Body of pancreas (tissue), 4 donors: Measurements from ENCODE around the gene C8B. TPM values are rescaled to one million over a fixed set of nuclear protein-coding genes. Genes with fewer than 3 reads are reported as not detected.

Experiments
- ATAC-seq: fragments of 150-250 bp; one replicate; pipeline ENCODE4 v1.9.1; 2016
- DNase-seq, 4 donors: peaks; one replicate each; pipeline ENCODE4 v3.0.0-alpha.2; 2019
- H3K27ac ChIP-seq, 4 donors: fragments of 200-600 bp; sonication (generic); 1 replicate in 3 of 4; 2 replicates in 1 of 4; pipeline versions ENCODE4 v1.5.1 to v1.6.1; 2016 to 2019; ENCODE audit warnings: mild to moderate bottlenecking in 1 of 4, mixed read lengths in 1 of 4, moderate library complexity in 1 of 4
- H3K27me3 ChIP-seq, 2 donors: fragments of 200-600 bp; sonication (generic); one replicate each; pipeline ENCODE4 v1.6.0; 2016; ENCODE audit warnings: mild to moderate bottlenecking in 1 of 2
- H3K36me3 ChIP-seq, 2 donors: fragments of 200-600 bp; sonication (generic); replicated peaks in 1 of 2; 2 replicates each; pipeline ENCODE4 v1.5.1; 2016; ENCODE audit warnings: low read depth in 2 of 2; ENCODE audit not compliant: insufficient read depth in 1 of 2
- H3K4me1 ChIP-seq: fragments of 200-600 bp; sonication (generic); one replicate; pipeline ENCODE4 v1.6.0; 2016
- H3K4me3 ChIP-seq, 2 donors: fragments of 200-600 bp; sonication (generic); 1 replicate in 1 of 2; 2 replicates in 1 of 2; pipeline ENCODE4 v1.5.1; 2016 to 2019
- H3K9me3 ChIP-seq, 3 donors: fragments of 200-600 bp; sonication (generic); 1 replicate in 2 of 3; 2 replicates in 1 of 3; pipeline ENCODE4 v1.5.1; 2016
- POLR2A ChIP-seq, 3 donors: fragments of 450-650 bp; IDR thresholded peaks; one replicate each; pipeline ENCODE4 v1.6.1; 2016; ENCODE audit warnings: antibody characterized with exemption in 3 of 3, mild to moderate bottlenecking in 2 of 3
- WGBS, 2 donors: methylation state at CpG; one replicate each; pipeline ENCODE4 v1.1.5; 2017; 5-methylcytosine and 5-hydroxymethylcytosine counted together
- intact Hi-C: fragments of 100-400 bp; cut with DNase I; formaldehyde crosslinking; loops from one replicate; pipeline ENCODE4 v1.15.1; 2023
- total RNA-seq, 2 donors: library from RNA; depleted of rRNA; stranded (reverse); fragments of >200 nt; gene quantifications; one replicate each; pipeline ENCODE4 v1.1.0, GENCODE V29; 2016
- TF ChIP-seq, protein P1 (sequence below), 7 experiments: fragments of 450-650 bp in 4 of 7; fragments of 200-600 bp in 3 of 7; sonication (generic) in 3 of 7; IDR thresholded peaks; one replicate each; pipeline ENCODE4 v1.5.1; 2016 to 2019; ENCODE audit warnings: antibody characterized with exemption in 7 of 7

Gene C8B
- not detected for total RNA-seq

DNA sequence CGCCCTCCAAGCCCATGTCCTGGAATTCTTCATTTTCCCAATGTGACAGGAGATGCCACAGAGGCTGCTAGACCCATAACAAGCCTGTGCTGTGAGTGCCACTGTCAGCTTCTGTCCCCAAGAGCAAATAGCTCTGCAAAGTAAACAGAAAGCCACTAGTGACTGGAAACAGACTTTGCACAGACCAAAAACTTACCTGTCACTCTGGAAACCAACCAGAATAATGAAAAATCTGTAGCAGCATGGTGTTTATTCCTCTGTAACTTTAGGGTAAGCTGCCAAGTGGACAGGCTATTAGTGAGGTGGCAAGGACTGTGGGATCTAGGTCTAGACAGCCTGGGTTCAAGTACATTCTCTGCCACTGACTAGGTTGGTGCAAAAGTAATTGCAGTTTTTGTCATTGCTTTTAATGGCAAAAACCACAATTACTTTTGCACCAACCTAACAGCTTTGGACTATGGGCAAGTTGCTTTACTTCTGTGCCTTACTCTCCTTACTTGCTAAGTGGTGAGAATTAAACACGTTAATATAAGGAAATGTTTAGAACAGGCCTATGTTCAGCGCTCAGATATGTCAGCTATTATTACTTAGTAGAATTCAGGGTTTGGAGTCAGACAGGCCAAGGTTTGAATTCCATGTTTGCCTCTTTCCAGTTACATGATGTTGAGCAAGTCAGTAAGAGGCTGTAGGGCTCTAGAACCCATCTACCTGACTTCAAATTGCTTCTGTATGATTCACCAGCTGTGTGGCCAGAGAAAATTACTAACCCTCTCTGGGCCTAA lies at the start of gene C8B:
Gene C8B, minus strand, starts transcription at position 100 of the 782 bp plus-strand sequence. Its CDS starts 67 bp downstream, at position 33.
- H3K4me3 ChIP-seq: no peak within 1 kb of the TSS
- H3K27me3 ChIP-seq: no peaks in the 10 kb centered on the region
- H3K4me1 ChIP-seq: peaks cover 13% of the 10 kb centered on the region
- 78 to 84% methylated on average over 3 of the region's 3 CpGs for WGBS, 2 donors
- DNase-seq (no peak), ATAC-seq (no peak)
- TF ChIP-seq, protein P1, sequence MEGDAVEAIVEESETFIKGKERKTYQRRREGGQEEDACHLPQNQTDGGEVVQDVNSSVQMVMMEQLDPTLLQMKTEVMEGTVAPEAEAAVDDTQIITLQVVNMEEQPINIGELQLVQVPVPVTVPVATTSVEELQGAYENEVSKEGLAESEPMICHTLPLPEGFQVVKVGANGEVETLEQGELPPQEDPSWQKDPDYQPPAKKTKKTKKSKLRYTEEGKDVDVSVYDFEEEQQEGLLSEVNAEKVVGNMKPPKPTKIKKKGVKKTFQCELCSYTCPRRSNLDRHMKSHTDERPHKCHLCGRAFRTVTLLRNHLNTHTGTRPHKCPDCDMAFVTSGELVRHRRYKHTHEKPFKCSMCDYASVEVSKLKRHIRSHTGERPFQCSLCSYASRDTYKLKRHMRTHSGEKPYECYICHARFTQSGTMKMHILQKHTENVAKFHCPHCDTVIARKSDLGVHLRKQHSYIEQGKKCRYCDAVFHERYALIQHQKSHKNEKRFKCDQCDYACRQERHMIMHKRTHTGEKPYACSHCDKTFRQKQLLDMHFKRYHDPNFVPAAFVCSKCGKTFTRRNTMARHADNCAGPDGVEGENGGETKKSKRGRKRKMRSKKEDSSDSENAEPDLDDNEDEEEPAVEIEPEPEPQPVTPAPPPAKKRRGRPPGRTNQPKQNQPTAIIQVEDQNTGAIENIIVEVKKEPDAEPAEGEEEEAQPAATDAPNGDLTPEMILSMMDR (IDR thresholded peaks at IDR 0.05): no peak
- no peak for TF ChIP-seq POLR2A (IDR thresholded peaks at IDR 0.05)
- no peaks in the 10 kb centered on the region for H3K36me3 ChIP-seq
- no peak within 1 kb of the TSS for H3K27ac ChIP-seq
- intact Hi-C loops: no loop called here
- H3K9me3 ChIP-seq: no peaks in the 10 kb centered on the region

DNA sequence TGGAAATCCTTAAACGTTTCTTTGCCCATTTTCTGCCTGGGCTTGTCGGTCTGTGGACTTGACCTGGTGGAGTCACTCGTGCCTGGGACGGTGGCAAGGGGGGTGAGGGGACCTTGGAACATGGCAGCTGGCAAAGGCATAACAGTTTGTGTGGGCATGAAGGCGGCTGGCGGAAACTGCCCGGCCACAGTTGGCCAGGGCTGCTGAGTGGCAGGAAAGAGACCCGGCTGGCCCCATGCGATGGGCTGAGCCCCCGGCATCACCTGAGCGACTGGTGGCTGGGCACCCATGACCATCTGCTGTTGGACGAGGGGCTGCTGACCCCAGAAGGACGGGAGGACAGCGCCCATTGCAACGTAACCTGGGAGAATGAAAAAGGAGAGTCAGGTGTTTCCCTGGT lies 49.3 kb upstream of the C8B start:
- H3K36me3 ChIP-seq: no peaks in the 10 kb centered on the region
- H3K27ac ChIP-seq: no peak overlapping the region
- WGBS, 2 donors: 81 to 93% methylated on average over 11 to 15 of the region's 15 CpGs
- no peak for DNase-seq
- no peaks in the 10 kb centered on the region for H3K9me3 ChIP-seq
- no peak for TF ChIP-seq POLR2A (IDR thresholded peaks at IDR 0.05)
- TF ChIP-seq, protein P1 (IDR thresholded peaks at IDR 0.05): no peak
- H3K4me1 ChIP-seq: no peaks in the 10 kb centered on the region
- ATAC-seq: no peak
- no peaks in the 10 kb centered on the region for H3K27me3 ChIP-seq
- no peak overlapping the region for H3K4me3 ChIP-seq
- intact Hi-C loops: no loop called here

DNA sequence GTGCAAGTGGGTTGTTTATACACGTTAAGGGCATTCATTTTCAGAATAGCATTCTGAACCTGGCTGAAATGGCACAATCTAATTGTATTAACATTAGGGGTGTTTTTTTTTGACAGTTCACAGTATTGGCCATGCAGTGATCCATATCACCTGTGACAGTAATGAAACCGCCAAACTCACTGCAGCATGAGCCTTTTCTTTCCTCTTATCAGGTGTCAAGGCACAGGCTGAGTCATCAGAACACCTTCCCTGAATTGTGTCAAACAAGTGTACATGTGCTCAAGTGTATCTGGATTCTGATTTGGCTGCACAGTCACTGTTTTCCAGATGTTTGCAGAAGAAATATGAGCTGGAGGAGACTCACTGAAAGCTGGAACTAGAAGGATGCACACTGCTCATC lies 47.7 kb upstream of the C8B start:
- H3K27me3 ChIP-seq: no peaks in the 10 kb centered on the region
- ATAC-seq: no peak
- WGBS, 2 donors: 33 to 49% methylated on average over 2 of the region's 2 CpGs

DNA sequence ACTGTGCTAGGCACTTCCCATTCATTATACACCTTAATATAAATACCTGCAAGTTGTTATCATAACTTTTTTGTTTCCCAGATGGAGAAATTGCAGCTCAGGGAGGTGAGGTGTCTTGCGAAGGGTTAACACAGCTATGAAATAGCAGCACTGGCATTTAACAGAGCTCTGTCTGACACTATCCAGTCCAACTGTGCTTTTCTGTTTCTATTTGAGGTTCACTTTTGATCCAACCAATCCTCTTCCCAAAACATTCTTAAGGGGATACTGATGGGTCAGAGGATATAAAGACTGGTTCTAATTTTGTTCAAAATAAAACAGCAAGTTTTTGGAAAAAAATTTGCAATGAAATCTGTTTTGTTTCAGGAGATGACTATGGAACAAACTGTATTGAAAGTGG lies 46.5 kb upstream of the C8B start:
- H3K9me3 ChIP-seq: no peaks in the 10 kb centered on the region
- 90 to 91% methylated on average over 1 of the region's 1 CpG for WGBS, 2 donors
- no peak for ATAC-seq
- no peaks in the 10 kb centered on the region for H3K27me3 ChIP-seq
- TF ChIP-seq, protein P1 (IDR thresholded peaks at IDR 0.05): no peak
- no peak for TF ChIP-seq POLR2A (IDR thresholded peaks at IDR 0.05)
- H3K27ac ChIP-seq: no peak overlapping the region
- no peak overlapping the region for H3K4me3 ChIP-seq
- no peaks in the 10 kb centered on the region for H3K4me1 ChIP-seq
- DNase-seq: no peak
- intact Hi-C loops: no loop called here
- H3K36me3 ChIP-seq: no peaks in the 10 kb centered on the region

More for the DNA sequence above, 47.7 kb upstream of the C8B start:
- no peaks in the 10 kb centered on the region for H3K36me3 ChIP-seq
- H3K27ac ChIP-seq: no peak overlapping the region
- H3K4me3 ChIP-seq: no peak overlapping the region
- no peaks in the 10 kb centered on the region for H3K9me3 ChIP-seq
- TF ChIP-seq, protein P1 (IDR thresholded peaks at IDR 0.05): no peak
- TF ChIP-seq POLR2A (IDR thresholded peaks at IDR 0.05): no peak
- intact Hi-C loops: no loop called here
- H3K4me1 ChIP-seq: no peaks in the 10 kb centered on the region
- peak in 1 of 4 donors; percentile 2 for DNase-seq

DNA sequence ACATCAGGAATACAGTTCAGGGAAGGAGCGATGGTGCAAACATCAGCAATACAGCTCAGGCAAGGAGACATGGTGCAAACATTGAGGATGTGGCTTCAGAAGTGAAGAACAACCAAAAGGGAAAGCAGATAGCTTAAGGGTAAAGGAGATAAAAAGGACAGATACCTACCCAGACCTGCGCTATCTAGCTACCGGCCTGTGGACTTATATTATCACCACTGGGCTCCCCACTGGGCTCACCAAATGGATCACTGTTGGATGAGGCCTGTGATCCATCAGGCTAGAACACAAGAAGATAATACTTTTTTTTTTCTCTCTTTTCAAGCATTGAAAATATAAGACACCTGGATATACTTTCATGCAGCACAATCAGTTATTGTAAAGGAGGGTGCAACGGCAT lies 44.7 kb upstream of the C8B start:
- ATAC-seq: no peak
- 86 to 92% methylated on average over 4 of the region's 4 CpGs for WGBS, 2 donors

More for the DNA sequence above, 44.7 kb upstream of the C8B start:
- DNase-seq: no peak
- Histone ChIP-seq H3K27ac (no peak overlapping the region), H3K27me3 (no peaks in the 10 kb centered on the region), H3K4me3 (no peak overlapping the region), H3K9me3 (no peaks in the 10 kb centered on the region), H3K4me1 (no peaks in the 10 kb centered on the region), H3K36me3 (no peaks in the 10 kb centered on the region)
- TF ChIP-seq POLR2A (IDR thresholded peaks at IDR 0.05): no peak
- TF ChIP-seq, protein P1 (IDR thresholded peaks at IDR 0.05): no peak
- intact Hi-C loops: no loop called here
